NCI-H345 treated with DMSO at 0.1 percent for 48 hours (cell line): ENCODE results near the gene PRDM16.

Experiments
- DNase-seq: peaks from one replicate; lab custom pipeline; 2025; ENCODE audit not compliant: unreplicated experiment; lab: John Stamatoyannopoulos, UW

PRDM16 gene

DNA sequence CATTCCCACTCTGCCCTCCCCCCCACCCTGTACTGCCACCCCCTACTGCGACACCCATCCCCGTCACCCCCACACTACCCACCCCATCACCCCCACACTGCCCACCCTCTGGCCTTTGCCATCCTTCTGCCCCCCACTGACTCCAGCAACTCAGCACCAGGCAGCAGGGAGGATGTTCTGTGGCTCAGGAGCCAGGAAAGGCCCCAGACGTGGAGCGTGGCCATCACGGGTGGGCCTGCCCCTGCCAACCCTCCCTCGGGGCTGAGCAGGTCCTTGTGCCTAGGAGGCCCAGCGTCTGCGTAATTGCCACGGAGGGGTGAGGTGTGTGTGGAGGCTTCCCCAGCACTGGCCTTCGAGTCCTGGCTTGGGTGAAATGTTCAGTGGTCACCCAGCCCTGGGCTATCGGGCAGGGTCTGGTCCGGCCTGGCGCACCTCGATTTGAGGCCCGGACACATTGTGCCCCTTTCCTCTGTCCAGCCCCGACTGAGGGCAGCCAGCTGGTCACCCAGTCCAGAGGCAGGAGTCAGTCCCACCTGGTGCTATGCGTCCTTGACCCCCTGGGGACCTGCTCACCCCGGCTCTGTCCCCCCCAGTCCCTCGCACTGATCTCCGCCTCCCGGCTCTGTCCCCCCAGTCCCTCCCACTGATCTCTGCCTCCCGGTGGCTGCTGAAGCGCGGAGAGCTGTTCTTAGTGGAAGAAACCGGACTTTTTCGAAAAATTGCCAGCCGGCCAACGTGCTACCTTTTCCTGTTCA is 408.4 kb downstream of the PRDM16 start:
- DNase-seq = no peak

DNA sequence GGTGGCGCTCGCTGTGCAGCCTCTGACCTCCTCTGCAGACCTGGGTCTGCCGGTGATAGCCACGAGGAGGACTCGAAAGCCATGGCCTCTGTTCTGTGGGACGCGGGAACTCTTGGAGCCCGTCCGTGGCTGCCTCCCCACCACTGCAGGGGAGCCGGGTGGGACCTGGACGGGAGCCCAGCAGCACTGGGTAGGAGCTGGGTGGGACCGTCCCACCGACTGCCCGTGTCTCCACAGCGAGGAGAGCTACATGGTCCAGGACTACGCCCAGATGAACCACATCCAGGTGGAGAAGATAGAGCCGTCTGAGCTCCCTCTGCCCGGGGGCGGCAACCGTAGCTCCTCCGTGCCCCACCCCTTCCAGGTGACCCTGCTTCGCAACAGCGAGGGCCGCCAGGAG is 409.2 kb downstream of the PRDM16 start:
- no peak for DNase-seq

DNA sequence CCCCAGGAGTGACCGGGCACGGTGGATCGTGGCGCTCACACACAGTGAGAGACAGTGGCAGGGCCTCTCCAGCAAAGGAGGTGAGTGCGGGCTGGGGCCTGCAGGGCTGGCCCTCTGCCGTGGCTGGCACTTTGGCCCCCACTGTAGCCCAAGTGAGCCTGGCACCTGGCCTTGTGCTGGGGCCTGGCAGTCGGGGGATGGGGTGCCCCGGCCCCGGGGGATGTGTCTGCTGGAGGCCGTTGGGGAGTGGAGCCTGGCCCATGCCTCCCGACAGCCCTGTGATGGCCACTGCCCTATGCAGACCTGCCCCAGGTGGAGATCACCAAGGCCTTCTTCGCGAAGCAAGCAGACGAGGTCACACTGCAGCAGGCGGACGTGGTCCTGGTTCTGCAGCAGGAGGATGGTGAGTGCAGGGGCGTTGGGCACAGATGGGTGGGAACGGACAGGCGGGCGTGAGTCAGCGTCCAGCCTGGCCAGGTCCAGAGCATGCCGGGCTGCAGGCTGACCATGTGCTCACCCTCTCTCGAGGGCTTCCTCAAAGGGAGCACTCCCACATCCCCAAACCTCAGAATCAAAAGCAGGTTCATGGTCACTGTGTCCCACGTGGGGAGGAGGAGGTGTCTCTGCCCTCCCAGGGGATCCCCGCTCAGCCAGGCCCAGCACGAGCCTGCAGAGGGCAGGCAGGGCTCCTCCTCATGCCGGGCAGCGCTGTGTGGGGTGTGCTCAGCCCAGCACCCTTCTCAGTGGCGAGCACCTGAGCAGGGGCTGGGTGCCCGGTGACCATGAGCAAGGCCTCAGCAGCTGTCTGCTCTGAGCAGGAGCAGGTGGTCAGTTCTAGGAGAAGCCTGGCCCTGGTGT is 410.7 kb downstream of the PRDM16 start:
- no peak for DNase-seq

DNA sequence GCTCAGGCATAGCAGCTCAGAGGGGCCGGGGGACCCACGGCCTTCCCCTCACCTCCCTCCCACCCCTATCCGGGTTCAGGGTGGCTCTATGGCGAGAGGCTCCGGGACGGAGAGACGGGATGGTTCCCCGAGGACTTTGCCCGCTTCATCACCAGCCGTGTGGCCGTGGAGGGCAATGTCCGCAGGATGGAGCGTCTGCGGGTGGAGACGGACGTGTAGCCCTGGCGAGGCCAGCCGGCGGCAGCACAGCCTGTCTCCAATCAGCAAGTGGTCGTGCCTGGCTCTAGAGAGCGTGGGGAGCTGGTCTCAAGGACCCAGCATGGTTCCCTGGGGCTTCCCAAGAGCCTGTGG is 411.3 kb downstream of the PRDM16 start:
- no peak for DNase-seq

DNA sequence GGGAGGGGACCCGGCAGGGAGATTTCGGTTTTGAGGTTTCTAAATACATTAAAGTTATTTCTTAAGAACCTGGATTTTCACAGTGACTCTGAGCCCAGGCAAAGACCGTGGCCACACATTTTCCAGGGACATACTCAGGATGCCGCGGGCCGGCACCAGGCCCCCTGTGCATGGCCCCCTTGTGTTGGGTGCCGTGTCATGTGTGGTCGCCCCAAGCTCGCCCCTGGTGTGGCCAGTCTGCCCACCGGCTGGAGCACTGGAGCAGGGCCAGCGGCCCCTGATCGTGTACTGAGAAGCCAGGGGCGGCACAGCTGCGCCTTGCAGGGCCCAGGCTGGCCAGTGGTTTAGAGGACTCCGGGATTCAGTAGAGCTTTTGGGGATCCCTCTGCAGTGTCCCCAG is 412.0 kb downstream of the PRDM16 start:
- no peak for DNase-seq

DNA sequence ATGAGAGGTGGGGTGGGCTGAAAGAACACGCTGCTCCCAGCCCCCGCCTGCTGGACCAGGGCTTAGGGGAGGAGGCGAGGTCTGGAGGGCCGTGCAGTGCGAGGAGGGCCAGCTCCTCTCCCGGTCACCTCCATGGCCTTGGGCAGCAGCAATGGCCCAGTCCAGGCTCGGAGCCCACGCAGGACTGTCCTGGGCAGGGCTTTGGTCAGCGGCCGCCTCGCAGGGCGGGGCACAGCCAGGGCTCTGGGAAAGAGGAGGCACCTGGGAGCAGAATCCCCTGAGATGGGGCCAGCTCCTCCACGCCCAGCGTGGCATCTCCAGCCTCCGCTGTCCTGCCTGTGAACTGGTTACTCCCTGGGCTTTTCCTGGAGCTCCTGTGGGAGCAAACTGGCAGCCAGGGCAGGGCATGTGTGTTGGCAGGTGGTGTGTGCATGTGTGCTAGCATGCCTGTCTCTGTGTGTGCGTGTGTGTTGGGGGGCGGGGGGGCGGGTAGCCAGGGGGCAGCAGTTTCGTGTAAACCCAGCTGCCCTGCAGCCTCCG is 412.9 kb downstream of the PRDM16 start:
- no peak for DNase-seq

DNA sequence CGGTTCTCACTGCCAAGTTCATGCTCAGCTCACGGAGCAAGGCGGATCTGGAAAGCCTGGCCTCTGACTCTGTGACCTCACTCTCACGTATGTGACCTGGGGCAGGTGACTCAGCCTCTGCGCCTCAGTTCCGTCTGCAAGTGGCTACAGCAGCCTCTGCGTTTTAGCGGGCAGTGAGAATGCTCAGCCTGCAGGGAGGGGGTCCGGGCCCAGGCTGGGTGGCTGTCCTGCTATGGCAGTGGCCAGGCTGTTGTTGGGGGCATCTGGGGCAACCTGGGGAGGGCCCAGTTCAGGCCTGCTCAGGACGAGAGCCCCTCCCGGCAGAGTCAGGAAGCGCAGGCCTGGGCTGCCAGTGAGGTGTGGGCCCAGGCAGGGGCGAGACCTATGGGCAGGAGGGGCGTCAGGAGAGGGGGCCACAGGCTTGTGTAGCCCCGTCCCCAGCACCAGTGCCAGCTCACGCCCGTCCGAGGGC is 413.4 kb downstream of the PRDM16 start:
- DNase-seq = no peak

DNA sequence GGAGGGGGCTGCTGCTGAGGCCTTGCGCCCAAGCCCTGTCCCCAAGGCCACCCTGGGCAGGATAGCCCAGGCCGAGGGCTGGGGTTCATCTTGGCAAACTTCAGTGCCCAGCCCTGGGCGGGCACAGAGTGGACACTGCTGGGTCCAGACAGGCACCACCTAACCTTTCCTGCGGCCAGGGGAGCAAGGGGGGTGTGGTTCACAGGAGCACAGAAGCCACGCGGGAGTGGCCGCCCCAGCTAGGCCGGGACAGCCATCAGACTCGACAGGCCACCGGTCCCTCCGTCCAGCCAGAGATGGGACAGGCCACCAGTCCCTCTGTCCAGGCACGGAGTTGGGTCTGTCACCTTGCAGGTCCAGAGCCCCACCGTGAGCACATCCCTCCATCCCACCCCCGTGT is 414.4 kb downstream of the PRDM16 start:
- no peak for DNase-seq

DNA sequence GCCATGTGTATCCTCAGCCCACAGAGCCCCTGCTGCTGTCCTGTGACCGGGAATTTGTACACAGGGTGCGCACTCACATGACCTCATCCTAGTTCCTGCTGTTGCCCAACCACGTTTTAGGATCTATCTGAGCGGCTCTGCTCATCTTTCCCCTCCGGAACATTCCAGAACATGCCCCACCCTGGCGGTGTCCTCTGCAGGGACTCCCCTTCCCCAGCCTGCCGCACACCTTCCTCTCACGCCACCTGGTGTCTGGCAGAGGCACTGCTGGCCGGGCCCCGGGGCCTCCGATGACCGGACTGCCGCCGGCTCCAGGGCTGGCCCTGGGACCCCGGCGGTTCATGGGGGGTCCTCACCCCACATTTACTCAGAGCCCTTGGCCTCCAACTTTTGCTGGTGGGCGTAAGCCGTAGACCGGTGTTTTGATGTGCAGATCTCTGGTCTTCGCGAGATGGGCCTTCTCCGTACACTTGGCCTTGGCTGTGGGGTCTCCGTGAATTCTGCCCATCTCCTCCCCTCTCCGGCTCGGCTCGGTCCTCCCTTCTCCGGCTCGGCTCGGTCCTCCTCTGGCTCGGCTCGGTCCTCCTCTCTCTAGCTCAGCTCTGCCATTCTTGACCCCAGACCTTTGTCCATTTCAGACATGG is 414.9 kb downstream of the PRDM16 start:
- no peak for DNase-seq

DNA sequence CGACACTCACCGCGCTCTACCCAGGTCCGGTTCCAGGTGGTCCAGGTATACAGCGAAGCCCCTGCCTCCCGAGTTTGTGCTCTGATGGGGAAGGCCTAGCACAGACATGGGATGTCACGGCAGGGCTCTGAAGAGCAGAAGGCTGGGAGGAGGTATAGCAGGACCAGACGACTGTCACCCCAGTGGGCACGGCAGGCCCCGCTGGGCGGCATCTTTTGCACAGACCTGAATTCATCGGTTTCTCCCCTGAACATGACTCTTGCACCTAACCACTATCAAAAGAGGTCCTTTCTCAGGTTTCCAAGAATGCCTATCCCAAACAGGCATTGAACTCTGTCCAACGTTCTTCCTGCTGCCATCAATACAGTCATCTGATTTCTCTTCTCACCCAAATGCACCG is 416.0 kb downstream of the PRDM16 start:
- DNase-seq = no peak
